Measurements from ENCODE around the gene RAB11FIP4. TPM values are rescaled to one million over a fixed set of nuclear protein-coding genes. Genes with fewer than 3 reads are reported as not detected.

RAB11FIP4 gene
- total RNA-seq, 4 donors from 2014 or later: 28.9 to 46.8 (median 35.7) TPM

DNA sequence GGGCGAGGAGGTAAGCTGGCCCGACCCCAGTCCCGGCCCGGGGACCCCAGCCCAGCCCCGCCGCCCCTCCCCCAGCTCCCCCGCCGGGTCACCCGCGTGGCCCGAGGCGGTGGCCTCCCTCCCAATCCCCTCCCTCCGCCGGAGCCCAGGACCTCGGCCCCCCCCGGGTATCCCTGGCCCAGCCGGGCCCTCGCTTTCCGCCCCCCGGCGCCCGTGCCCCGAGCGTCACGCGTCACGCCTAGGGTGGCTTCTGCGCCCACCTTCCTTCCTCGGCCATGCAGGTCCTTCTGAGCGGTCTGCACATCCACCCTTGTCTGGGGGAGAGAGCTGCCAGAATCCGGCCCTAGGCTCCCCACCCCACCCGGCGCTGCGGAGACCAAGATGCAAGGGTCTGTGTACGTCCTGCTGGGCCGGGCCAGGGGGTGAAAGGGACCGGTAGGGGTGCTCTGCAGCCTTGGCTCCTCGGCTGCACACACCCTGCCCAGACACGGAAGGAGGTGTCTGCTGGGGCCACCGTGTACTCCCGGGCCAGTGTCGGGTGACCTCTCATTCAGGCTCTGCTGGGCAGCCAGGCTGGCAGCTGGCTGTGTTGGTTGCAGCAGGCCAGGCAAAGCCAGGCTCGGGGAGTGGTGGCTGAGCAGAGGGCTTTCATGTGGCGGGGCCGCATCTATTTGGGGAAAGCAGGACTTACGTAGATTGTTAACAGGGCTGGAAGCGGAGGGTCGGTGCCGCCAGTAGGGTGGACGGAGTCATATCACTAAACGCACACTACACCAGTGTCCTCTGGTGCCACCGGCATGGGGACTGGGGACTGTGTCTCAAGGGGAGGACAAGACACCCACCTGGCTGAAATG lies 754 bp downstream of the RAB11FIP4 start:
- peaks cover 19% of the 10 kb centered on the region for H3K4me1 ChIP-seq
- peaks cover 53% of the 10 kb centered on the region for H3K27me3 ChIP-seq
- TF ChIP-seq, protein P1, sequence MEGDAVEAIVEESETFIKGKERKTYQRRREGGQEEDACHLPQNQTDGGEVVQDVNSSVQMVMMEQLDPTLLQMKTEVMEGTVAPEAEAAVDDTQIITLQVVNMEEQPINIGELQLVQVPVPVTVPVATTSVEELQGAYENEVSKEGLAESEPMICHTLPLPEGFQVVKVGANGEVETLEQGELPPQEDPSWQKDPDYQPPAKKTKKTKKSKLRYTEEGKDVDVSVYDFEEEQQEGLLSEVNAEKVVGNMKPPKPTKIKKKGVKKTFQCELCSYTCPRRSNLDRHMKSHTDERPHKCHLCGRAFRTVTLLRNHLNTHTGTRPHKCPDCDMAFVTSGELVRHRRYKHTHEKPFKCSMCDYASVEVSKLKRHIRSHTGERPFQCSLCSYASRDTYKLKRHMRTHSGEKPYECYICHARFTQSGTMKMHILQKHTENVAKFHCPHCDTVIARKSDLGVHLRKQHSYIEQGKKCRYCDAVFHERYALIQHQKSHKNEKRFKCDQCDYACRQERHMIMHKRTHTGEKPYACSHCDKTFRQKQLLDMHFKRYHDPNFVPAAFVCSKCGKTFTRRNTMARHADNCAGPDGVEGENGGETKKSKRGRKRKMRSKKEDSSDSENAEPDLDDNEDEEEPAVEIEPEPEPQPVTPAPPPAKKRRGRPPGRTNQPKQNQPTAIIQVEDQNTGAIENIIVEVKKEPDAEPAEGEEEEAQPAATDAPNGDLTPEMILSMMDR (IDR thresholded peaks at IDR 0.05): no peak
- TF ChIP-seq POLR2AphosphoS5 (IDR thresholded peaks at IDR 0.05): no peak
- no peak for TF ChIP-seq POLR2A (IDR thresholded peaks at IDR 0.05)
- TF ChIP-seq EP300 (IDR thresholded peaks at IDR 0.05): no peak
- WGBS: 70% methylated on average over 8 of the region's 52 CpGs
- no peak overlapping the region for H3K27ac ChIP-seq
- DNase-seq (ENCODE audit: low spot score in 2 of 2): peak in 1 of 2 donors; percentile 49
- H3K9me3 ChIP-seq: no peaks in the 10 kb centered on the region
- peak overlapping the region; percentile 59 for H3K4me3 ChIP-seq
- H3K36me3 ChIP-seq: no peaks in the 10 kb centered on the region

DNA sequence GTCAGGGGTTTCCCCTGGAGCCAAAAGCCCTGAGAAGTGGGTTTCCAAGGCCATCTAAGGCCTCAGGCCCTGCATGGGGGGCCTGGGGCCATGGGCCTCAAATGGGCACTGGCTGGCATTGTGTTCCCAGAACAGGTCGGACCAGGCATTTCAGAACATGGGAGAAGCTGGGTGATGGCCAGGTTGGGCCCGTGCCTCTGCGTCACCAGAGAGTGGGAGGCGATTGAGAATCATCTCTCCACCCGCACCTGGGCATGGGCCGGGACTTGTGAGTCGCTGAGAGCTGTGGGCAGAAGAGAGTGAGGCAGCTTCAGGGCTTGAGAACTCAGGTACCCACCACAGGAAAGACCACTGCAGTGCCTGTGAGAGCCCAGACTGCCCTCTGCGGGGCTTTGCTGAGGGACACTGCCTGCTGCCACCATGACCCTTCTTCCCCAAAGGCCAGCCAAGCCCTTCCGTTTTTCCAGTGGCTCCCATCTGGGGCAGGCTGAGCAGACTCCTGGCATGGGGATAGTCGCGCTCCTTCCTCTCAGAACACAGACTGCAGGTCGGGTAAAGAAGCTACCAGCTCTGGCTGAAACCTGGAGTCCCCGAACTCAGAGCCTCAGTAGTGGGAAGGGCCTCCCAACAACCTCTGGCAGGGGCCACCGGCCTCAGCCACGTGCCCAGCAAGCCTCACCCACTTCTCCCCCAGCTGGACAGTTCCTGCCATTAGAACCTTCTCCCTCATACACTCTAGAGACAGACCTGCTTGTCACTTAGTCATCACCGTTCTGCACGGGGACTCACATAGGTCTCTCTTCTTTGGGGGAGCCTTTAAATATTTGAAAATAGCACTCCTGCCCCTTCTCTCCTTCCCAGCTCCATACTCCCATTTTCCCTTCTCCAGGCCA lies 1.6 kb downstream of the RAB11FIP4 start:
- WGBS: 70% methylated on average over 15 of the region's 17 CpGs

DNA sequence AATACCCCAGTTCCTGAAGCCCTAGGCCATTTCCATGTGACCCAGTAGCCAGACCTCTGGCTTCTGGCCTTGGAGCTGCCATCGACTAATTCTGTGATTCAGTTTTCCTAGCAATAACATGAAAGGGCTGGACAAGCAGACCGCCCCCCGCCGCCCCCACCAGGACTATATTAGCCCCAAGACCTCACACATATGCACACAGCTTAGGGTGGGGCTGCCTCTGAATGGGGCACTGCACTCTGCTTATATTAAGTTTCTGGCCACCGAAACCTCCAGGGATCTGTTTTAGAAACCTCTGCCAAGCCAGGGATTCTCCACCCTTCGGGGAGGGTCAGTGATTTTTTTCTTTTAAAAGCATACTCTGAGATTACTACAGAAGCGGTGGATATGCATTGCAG lies 2.3 kb downstream of the RAB11FIP4 start:
- H3K9me3 ChIP-seq: no peaks in the 10 kb centered on the region
- TF ChIP-seq, protein P1 (IDR thresholded peaks at IDR 0.05): no peak
- TF ChIP-seq EP300 (IDR thresholded peaks at IDR 0.05): no peak
- no peak for TF ChIP-seq POLR2AphosphoS5 (IDR thresholded peaks at IDR 0.05)
- TF ChIP-seq POLR2A (IDR thresholded peaks at IDR 0.05): no peak
- 87% methylated on average over 7 of the region's 7 CpGs for WGBS
- DNase-seq (ENCODE audit: low spot score in 2 of 2): peak in 1 of 2 donors; percentile 58
- no peaks in the 10 kb centered on the region for H3K36me3 ChIP-seq
- H3K4me3 ChIP-seq: no peak overlapping the region
- H3K4me1 ChIP-seq: peaks cover 19% of the 10 kb centered on the region
- peaks cover 51% of the 10 kb centered on the region for H3K27me3 ChIP-seq
- no peak overlapping the region for H3K27ac ChIP-seq

More for the DNA sequence above, 1.6 kb downstream of the RAB11FIP4 start:
- DNase-seq (ENCODE audit: low spot score in 2 of 2): peak in 1 of 2 donors; percentile 68
- no peak overlapping the region for H3K27ac ChIP-seq
- H3K4me3 ChIP-seq: no peak overlapping the region
- H3K27me3 ChIP-seq: peaks cover 53% of the 10 kb centered on the region
- H3K9me3 ChIP-seq: no peaks in the 10 kb centered on the region
- H3K36me3 ChIP-seq: no peaks in the 10 kb centered on the region
- peaks cover 19% of the 10 kb centered on the region for H3K4me1 ChIP-seq
- TF ChIP-seq, protein P1 (IDR thresholded peaks at IDR 0.05): no peak
- TF ChIP-seq POLR2A (IDR thresholded peaks at IDR 0.05) (no peak), EP300 (IDR thresholded peaks at IDR 0.05) (no peak), POLR2AphosphoS5 (IDR thresholded peaks at IDR 0.05) (no peak)

DNA sequence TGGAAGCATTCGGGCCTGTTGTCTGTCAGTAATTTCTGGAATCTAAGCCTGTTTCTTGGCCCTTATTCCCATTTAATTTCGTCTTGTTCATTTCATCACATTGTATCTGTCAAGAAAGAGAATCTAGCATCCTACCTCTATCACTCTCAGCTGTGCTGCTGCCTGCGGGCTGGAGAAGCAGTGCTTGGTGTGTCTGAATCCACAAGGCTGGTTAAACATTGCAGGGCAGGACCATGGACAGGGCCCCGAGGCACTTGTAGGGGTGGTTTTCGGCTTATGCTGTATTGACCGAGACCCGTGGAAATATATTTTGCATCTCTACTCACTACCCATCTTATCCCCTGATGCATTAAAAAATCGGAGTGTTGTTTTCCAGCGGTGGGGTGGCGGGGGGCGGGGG lies 3.1 kb downstream of the RAB11FIP4 start:
- no peaks in the 10 kb centered on the region for H3K36me3 ChIP-seq
- H3K4me1 ChIP-seq: peaks cover 19% of the 10 kb centered on the region
- 30% methylated on average over 11 of the region's 11 CpGs for WGBS
- TF ChIP-seq, protein P1 (IDR thresholded peaks at IDR 0.05): no peak
- TF ChIP-seq POLR2A (IDR thresholded peaks at IDR 0.05): no peak
- no peak for TF ChIP-seq EP300 (IDR thresholded peaks at IDR 0.05)
- TF ChIP-seq POLR2AphosphoS5 (IDR thresholded peaks at IDR 0.05): no peak
- no peak overlapping the region for H3K4me3 ChIP-seq
- H3K27ac ChIP-seq: no peak overlapping the region
- H3K9me3 ChIP-seq: no peaks in the 10 kb centered on the region
- peak in 1 of 2 donors; percentile 77 for DNase-seq (ENCODE audit: low spot score in 2 of 2)
- H3K27me3 ChIP-seq: peaks cover 43% of the 10 kb centered on the region

Measured in suprapubic skin (tissue), 4 donors.